GM18505 (cell line): Measurements from ENCODE around the gene BLOC1S6.

ENCODE experiments used
- ATAC-seq: cut with Tn5 transposase; IDR thresholded peaks from one replicate; pipeline ENCODE4 v1.9.1; 2021; ENCODE audit not compliant: unreplicated experiment
- POLR2A ChIP-seq: IDR thresholded peaks from 4 replicates; pipeline ENCODE4 v1.6.1; 2011; ENCODE audit warnings: borderline replicate concordance; ENCODE audit not compliant: insufficient read depth, insufficient read length; ENCODE audit errors: extremely low read depth

BLOC1S6 gene

GRCh38 chr15:45587095-45587862, at the start of gene BLOC1S6:
Gene BLOC1S6 (plus strand): TSS chr15:45587379. CDS start chr15:45587444, 65 bp downstream.
- ATAC-seq, result peak; percentile 77
- TF ChIP-seq POLR2A, result peak; percentile 94

GRCh38 chr15:45539680-45540079, 47.5 kb upstream of the BLOC1S6 start:
- ATAC-seq, result no peak
- no peak for TF ChIP-seq POLR2A

- ATAC-seq, result no peak
- no peak for TF ChIP-seq POLR2A
Observed at GRCh38 chr15:45540531-45540930, 46.6 kb upstream of the BLOC1S6 start.

- TF ChIP-seq POLR2A, result no peak
- ATAC-seq, result no peak
Observed at GRCh38 chr15:45543051-45543450, 44.1 kb upstream of the BLOC1S6 start.

GRCh38 chr15:45544266-45545023, 42.7 kb upstream of the BLOC1S6 start:
- no peak for ATAC-seq
- no peak for TF ChIP-seq POLR2A

DNA sequence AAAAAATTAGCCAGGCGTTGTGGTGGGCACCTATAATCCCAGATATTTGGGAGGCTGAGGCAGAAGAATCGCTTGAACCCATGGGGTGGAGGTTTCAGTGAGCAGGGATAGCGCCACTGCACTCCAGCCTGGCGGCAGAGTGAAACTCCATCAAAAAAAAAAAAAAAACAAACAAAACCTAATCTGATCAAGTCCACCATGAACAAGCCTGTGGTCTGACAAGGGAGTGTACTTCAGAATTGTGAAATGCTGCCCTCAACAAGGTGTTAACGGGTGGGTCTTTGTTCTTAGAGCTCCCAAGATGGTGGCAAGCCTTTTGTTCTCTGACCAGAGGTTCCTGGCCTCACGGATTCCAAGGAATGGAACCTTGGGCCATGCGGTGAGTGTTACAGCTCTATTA, 40.4 kb upstream of the BLOC1S6 start:
- no peak for ATAC-seq

DNA sequence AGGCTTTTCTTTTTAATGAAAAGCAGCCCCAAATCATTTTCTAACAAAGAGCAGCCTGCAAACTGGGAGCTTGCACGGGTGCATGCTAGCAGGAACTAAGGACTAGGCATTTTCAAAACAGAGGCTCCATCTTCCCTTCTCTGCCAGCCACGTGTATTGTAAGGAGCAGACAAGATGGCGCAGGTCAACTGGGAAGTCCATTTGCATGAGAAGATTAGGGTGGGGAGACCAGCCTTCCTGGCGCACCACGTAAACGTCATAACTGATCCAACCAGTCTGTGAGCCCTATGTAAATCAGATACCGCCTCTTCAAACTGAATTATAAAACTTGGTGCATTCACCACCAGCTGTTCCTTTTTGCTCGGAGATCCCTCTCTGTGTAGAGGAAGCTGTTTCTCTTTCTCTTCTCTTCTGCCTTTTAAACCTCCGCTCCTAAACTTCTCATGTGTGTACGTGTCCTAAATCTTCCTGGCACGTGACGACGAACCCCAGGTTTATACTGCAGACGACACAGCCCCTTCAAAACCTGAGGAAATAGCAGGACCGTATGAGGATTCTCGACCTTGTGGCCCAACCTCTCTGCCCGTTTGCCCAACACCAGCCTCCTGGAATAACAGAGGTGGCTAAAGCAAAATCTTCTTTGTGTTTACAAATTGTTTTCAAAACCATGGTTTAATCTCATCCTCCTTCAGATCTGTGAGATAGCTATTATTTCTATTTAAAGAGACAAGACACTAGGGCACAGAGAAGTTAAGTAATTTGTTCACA, 38.2 kb upstream of the BLOC1S6 start:
- no peak for ATAC-seq
- TF ChIP-seq POLR2A, result no peak

More for the DNA sequence above, 40.4 kb upstream of the BLOC1S6 start:
- TF ChIP-seq POLR2A, result no peak

DNA sequence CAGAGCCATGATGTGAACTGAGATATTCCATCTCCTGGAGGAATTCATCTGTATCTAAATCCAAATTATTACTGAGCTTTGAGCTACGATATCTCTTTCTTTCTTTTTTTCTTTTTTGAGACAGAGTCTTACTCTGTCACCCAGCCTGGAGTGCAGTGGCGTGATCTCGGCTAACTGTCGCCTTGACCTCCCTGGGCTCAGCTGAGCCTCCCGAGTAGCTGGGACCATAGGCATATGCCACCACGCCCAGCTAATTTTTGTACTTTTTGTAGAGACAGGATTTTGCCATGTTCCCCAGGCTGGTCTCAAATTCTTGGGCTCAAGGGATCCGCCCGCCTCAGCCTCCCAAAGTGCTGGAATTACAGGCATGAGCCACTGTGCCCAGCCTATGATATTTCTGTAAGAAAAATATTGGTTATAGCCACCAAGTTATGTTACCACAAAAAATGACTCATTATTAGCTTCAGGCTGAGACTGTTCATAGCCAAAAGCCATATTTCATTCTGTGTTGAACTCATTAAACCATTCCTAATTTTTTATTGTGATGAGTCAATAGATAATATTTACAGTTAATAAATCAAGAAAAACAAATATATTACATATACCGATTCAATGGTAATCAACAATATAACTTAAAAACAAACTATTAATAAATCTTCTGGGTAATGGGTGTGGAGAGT, 37.5 kb upstream of the BLOC1S6 start:
- no peak for TF ChIP-seq POLR2A
- ATAC-seq, result no peak

DNA sequence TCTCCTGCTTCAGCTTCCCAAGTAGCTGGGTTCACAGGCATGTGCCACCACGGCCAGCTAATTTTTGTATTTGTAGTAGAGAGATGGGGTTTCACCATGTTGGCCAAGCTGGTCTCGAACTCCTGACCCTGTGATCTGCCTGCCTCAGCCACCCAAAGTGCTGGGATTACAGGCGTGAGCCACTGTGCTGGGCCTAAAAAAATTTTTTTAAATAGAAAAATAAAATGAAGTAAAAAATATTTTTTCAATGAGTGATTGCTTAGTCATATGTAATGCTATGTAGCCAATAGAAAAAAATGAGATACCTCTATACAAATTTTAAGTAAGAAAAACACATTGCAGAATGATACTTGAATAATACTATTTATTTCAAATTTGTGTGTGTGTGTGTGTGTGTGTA, 36.7 kb upstream of the BLOC1S6 start:
- no peak for TF ChIP-seq POLR2A
- ATAC-seq, result no peak

GRCh38 chr15:45551676-45552075, 35.5 kb upstream of the BLOC1S6 start:
- ATAC-seq, result no peak
- no peak for TF ChIP-seq POLR2A

DNA sequence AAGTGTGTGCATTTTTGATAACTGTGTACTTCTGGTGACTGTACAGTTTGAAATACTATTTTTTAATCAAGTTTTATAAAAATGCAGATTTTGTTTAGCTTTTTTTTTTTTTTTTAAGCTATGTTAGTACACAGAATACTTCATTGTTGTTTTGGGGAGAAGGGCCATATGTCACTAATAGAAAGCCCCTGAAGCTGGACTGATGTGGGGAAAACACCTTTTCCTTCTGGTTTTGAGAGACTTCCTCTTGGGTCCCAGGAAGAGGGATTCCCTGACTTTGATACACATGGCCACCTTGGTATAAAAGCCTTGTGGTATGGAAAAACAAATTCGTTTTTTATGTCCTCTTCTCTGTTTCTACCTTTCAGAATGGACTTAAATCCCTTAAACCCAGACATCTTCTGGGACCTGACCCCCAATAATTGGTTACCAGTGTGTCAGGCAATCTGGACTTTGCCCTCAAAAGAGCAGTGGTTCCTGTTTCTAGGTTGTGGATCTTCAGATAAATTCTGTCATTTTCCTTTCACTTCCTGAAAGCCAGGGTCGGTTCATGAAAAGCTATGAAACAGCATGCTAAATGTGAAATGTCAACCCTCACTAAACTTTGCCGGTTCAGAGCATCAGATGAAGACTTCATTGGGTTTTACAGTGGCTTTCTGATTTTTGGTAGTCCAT, 31.1 kb upstream of the BLOC1S6 start:
- TF ChIP-seq POLR2A, result no peak
- peak; percentile 71 for ATAC-seq

DNA sequence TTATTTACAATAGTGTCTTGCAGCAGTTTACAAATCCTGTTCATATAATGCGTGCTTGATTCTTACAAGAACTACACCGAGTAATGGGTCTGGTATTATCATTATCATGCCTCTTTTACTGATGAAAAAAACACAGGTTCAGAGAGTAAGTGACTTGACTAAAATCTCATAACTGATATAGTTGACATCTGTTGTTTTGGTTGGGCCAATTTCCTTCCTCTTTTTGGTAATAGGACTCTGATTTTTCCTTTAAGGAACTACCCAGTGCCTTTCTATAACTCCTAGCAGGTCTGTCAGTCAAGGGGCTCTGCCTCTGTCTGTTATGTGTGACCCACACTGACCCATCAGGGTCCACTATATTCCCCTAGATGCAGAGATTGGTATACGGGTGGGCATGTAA, 14.6 kb upstream of the BLOC1S6 start:
- no peak for ATAC-seq
- no peak for TF ChIP-seq POLR2A
